GM19099 (cell line): ENCODE results near the gene FGF21.

Experiments
- POLR2A ChIP-seq: IDR thresholded peaks from 3 replicates; pipeline ENCODE4 v1.6.1; 2011; ENCODE audit warnings: low read depth; ENCODE audit not compliant: insufficient read length; ENCODE audit errors: extremely low read depth

FGF21 gene

DNA sequence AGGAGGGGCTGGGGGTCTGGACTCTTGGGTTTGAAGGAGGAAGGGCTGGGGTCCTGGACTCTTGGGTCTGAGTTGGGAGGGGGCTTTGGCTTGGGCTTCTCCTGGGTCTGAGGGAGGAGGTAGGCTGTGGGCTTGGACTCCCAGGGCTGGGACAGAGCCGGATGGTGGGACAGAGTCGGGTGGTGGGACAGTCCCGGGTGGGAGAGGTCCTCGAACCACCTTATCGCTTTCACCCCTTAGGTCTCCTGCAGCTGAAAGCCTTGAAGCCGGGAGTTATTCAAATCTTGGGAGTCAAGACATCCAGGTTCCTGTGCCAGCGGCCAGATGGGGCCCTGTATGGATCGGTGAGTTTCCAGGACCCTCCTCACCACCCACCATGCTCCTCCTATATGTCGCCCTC is 1.4 kb downstream of the FGF21 start:
- TF ChIP-seq POLR2A = no peak

- TF ChIP-seq POLR2A = no peak
These were observed 1.9 kb downstream of the FGF21 start for GRCh38 chr19:48757089-48757675.

DNA sequence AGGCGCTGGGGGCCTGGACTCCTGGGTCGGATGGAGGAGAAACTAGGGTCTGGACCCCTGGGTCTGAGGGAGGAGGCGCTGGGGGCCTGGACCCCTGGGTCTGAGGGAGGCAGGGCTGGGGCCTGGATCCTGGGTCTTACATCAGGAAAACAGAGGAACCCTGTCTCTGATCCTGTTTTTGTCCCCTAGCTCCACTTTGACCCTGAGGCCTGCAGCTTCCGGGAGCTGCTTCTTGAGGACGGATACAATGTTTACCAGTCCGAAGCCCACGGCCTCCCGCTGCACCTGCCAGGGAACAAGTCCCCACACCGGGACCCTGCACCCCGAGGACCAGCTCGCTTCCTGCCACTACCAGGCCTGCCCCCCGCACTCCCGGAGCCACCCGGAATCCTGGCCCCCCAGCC is 2.4 kb downstream of the FGF21 start:
- no peak for TF ChIP-seq POLR2A

GRCh38 chr19:48760504-48761205 is 5.3 kb downstream of the FGF21 start:
- no peak for TF ChIP-seq POLR2A

- no peak for TF ChIP-seq POLR2A
These were observed 13.8 kb downstream of the FGF21 start for GRCh38 chr19:48768994-48769713.

GRCh38 chr19:48770266-48770665 is 14.9 kb downstream of the FGF21 start:
- TF ChIP-seq POLR2A = no peak

GRCh38 chr19:48770734-48771472 is 15.6 kb downstream of the FGF21 start:
- no peak for TF ChIP-seq POLR2A

GRCh38 chr19:48772503-48772953 is 17.2 kb downstream of the FGF21 start:
- no peak for TF ChIP-seq POLR2A

- no peak for TF ChIP-seq POLR2A
These were observed 21.8 kb downstream of the FGF21 start for GRCh38 chr19:48777139-48777538.

- TF ChIP-seq POLR2A = no peak
These were observed 22.4 kb downstream of the FGF21 start for GRCh38 chr19:48777720-48778119.

DNA sequence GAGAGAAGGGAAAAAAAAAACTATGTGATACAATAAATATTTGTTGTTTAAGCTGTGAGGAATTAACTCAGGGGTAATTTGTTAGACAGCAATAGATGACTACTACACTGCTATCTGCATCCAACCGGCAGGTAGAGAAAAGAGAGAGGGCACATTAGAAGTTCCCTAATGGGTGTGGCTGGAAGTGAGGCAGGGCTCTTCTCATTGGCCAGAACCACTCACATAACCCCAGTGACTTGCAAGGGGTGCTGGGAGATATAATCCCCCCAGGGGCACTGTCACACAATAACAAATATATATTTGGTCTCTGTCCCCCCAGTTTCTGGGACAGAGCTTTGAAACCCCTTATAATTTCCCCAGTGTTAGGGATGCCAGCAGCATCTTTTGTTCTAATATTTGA is 24.3 kb downstream of the FGF21 start:
- no peak for TF ChIP-seq POLR2A

DNA sequence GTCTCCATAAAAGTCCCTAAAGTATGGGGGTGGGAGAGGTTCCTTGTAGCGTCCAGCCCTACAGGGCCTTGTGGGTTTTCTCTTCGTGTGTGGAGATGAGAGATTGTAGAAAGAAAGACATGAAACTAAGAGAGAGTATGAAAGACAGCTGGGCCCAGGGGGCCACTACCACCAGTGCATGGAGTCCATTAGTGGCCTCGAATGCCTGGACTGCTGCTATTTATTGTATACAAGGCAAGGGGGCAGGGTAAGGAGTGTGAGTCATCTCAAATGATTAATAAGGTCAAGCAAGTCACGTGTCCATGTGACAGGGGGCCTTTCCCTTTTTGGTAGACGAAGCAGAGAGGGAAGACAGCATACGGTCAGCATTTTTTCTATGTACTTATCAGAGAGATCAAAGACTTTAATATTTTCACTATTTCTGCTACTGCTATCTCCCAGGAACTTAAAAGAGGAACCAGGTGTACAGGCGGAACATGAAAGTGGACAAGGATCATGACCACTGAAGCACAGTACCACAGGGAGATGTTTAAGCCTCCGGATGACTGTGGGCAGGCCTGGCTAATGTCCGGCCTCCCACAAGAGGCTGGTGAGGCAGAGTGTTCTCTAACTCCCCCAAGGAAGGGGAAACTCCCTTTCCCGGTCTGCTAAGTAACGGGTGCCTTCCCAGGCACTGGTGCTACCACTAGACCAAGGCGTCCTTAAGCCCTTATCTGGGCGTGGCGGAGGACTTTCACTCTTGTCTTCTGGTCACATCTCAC is 25.5 kb downstream of the FGF21 start:
- no peak for TF ChIP-seq POLR2A

DNA sequence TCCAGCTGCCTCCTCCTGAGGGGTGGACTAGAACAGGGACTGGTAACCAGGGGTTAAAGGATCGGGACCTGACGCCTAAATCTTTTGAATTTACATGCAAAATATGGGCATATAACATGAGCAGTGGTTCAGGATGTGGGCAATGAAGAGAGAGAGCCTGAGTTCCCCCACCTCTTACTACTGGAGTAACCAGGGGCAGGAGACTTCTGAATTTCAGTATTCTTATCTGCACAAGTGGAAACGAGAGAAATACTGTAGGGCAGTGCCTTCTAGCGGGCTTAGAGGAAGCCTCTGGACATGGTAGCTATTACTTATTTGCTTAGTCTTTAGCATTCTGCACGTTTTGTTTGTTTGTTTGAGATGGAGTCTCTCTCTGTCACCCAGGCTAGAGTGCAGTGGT is 29.2 kb downstream of the FGF21 start:
- no peak for TF ChIP-seq POLR2A

- no peak for TF ChIP-seq POLR2A
These were observed 37.9 kb downstream of the FGF21 start for GRCh38 chr19:48793271-48793670.

GRCh38 chr19:48794291-48794690 is 39.0 kb downstream of the FGF21 start:
- TF ChIP-seq POLR2A = no peak

DNA sequence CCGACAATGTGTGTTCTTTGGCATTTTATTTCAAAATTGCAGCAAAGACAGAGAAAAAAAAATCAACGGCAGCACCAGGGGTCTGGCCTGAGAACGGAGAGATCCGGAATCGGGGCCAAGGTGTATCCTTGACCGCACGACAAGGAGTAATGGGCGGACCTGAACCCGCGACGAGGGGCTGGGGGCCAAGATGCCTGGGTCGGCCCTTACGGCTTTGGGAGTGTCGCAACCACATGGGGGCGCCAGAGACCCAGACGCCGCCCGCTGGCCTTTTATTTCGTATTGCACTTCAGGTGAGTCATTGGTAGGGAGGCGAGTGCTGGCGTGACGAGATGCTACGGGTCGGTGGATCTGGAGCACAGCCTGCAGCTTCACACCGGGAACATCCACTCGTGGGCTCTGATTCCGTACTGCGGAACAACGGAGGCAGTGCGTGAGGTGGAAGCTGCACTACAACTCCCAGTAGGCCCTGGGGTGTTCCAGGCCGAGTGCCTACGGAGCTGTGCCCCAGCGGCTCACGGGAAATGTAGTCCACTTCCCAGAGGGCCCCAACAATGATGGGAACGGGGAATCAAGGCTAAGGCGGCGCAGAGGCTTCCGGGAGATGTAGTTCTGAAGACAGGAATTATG is 39.8 kb downstream of the FGF21 start:
- TF ChIP-seq POLR2A = no peak
